Measurements from ENCODE around the gene SERINC2. TPM values are rescaled to one million over a fixed set of nuclear protein-coding genes. Genes with fewer than 3 reads are reported as not detected.

The SERINC2 gene
- total and polyA plus RNA-seq, 9 of the 15 experiments (the other 6 are each of a cell fraction or from before 2014, with no cell fraction given): 0.07 to 1.2 (median 0.70) TPM; not detected in 2

- TF ChIP-seq ZNF699 (CRISPR knock-in tag; IDR thresholded peaks at IDR 0.05; ENCODE audit: insufficient replicate concordance): no peak
- no peak for TF ChIP-seq NR2C2 (CRISPR knock-in tag; IDR thresholded peaks at IDR 0.05)
- peak; percentile 56; the same call in 1 of the 2 replicates for TF ChIP-seq NR2C2 (tag; IDR thresholded peaks at IDR 0.05)
These were observed 29.1 kb downstream of the SERINC2 start (continued) for GRCh38 chr1:31441970-31442647.

- BruUV-seq (replicated peaks): no TSS peak
- CTCF ChIA-PET (ENCODE audit: low intra/inter-chr PET ratio): no interaction called here
These were observed 29.6 kb downstream of the SERINC2 start for GRCh38 chr1:31442648-31442994.

More at GRCh38 chr1:31442648-31442994, 29.6 kb downstream of the SERINC2 start:
- no peaks in the 10 kb centered on the region for H3K79me2 ChIP-seq (ENCODE audit: control insufficient read depth, insufficient read depth, low read length)
- no peak for DNase-seq (ENCODE audit: extremely low read depth in 1 of 4, low spot score in 3 of 4)
- H3K4me3 ChIP-seq: no peak overlapping the region
- no peak overlapping the region for H3K27ac ChIP-seq (ENCODE audit: extremely low read depth, low read depth, low read length)
- no peak overlapping the region for H3K9ac ChIP-seq (ENCODE audit: insufficient read depth in 1 of 2, low read depth in 2 of 2, low read length in 2 of 2)
- H3K36me3 ChIP-seq (ENCODE audit: control insufficient read depth, insufficient read depth, low read length): no peaks in the 10 kb centered on the region
- in situ Hi-C loops (cut with MboI) (no loop called here), intact Hi-C loops (cut with micrococcal nuclease) (no loop called here)
- H3K4me2 ChIP-seq (ENCODE audit: insufficient read depth, low read length): no peak overlapping the region
- POLR2A ChIA-PET: interaction anchor here (0.6 to 2.6 kb wide), 3 partner anchors 9 to 1833 kb away, joined by 3 to 11 read pairs (median 3); no protein-coding TSS in a partner anchor
- H2AFZ ChIP-seq (ENCODE audit: low read depth, low read length): no peak overlapping the region
- H3K9me1 ChIP-seq (ENCODE audit: control insufficient read depth, insufficient read depth, low read length): no peaks in the 10 kb centered on the region
- 1% methylated on average over 4 of the region's 4 CpGs for WGBS (ENCODE audit: insufficient coverage, low coverage, missing lambda C conversion rate)
- no peaks in the 10 kb centered on the region for H3K9me3 ChIP-seq (replicated peaks; ENCODE audit: control insufficient read depth, insufficient read depth, low read depth, low read length)
- H3K4me1 ChIP-seq (replicated peaks in 1 of 2; ENCODE audit: control insufficient read depth in 2 of 2, insufficient read depth in 2 of 2, low read length in 2 of 2): peaks cover 2 to 4% of the 10 kb centered on the region in 2 experiments; a peak in 3 of 5 replicates
- no peak for ATAC-seq
- FAIRE-seq: no peak
- peaks cover 5 to 40% of the 10 kb centered on the region in 2 experiments; a peak in 4 of 5 replicates for H3K27me3 ChIP-seq (ENCODE audit: control insufficient read depth in 2 of 2, insufficient read depth in 2 of 2, low read length in 2 of 2)
- no peak for TF ChIP-seq JUNB (CRISPR knock-in tag; conservative IDR thresholded peaks at IDR 0.05)
- TF ChIP-seq ZNF12 (CRISPR knock-in tag; IDR thresholded peaks at IDR 0.05): no peak
- TF ChIP-seq USF2 (CRISPR knock-in tag; IDR thresholded peaks at IDR 0.05): no peak
- TF ChIP-seq PHF8 (IDR thresholded peaks at IDR 0.05; ENCODE audit: borderline replicate concordance, low read length): no peak
- no peak for TF ChIP-seq CHAMP1 (IDR thresholded peaks at IDR 0.05)
- TF ChIP-seq MEF2D (tag; conservative IDR thresholded peaks at IDR 0.05; ENCODE audit: low read depth): no peak
- no peaks in the 10 kb centered on the region for H4K20me1 ChIP-seq (replicated peaks; ENCODE audit: control insufficient read depth, insufficient read depth, low read length)

All from K562 (cell line).